Nephron progenitor cell (in vitro differentiated cells): ENCODE data around the gene CYB5D1.

Experiments
- DNase-seq: peaks from one replicate; pipeline ENCODE4 v3.0.0; 2021
- H3K27ac Mint-ChIP-seq: 2 replicates; pipeline ENCODE4 v1.8.0; 2021; ENCODE audit warnings: mild to moderate bottlenecking, moderate library complexity, mixed read lengths
- H3K27me3 Mint-ChIP-seq: 2 replicates; pipeline ENCODE4 v1.8.0; 2021; ENCODE audit warnings: mild to moderate bottlenecking, low read depth, mixed read lengths; ENCODE audit not compliant: poor library complexity
- H3K36me3 Mint-ChIP-seq: 2 replicates; pipeline ENCODE4 v1.8.0; 2021; ENCODE audit warnings: low read depth, mixed read lengths
- H3K4me1 Mint-ChIP-seq: 2 replicates; pipeline ENCODE4 v1.8.0; 2021; ENCODE audit warnings: mixed read lengths
- H3K4me3 Mint-ChIP-seq: 2 replicates; pipeline ENCODE4 v1.8.0; 2021; ENCODE audit warnings: mild to moderate bottlenecking, moderate library complexity, mixed read lengths
- H3K9me3 Mint-ChIP-seq: 2 replicates; pipeline ENCODE4 v1.8.0; 2021; ENCODE audit warnings: mild to moderate bottlenecking, moderate library complexity, mixed read lengths
- TF ChIP-seq, protein P1 (sequence below): fragments of 200-600 bp; sonication (generic); IDR thresholded peaks from 2 replicates; pipeline ENCODE4 v1.5.0; 2021; ENCODE audit warnings: antibody characterized with exemption

The CYB5D1 gene

DNA sequence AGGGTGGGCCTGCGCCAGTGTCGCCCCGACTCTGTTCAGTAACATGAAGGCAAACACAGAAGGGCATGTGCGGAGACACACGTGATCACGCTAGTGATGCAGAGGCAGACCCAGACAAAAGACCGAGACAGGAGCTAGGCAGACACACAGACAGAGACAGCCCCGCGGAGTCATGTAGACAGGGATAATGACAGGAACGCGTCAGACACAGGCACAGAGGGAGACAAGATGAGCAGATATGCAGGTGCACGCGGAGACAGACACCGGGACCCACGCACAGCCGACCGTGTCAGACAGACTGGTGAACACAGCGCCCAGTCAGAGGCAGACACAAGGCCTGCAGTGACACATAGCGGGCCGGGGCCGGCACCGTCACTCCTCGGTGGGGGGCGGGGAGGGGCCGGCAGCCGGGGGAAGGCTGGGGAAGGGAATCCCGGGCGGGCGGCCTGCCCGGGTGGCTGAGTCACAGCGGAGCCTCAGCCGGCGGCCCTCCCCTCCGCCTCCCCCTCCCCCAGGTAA lies 16.3 kb upstream of the CYB5D1 start:
- H3K36me3 Mint-ChIP-seq, result peaks cover 14% of the 10 kb centered on the region
- no peaks in the 10 kb centered on the region for H3K27me3 Mint-ChIP-seq
- DNase-seq, result peak; percentile 67
- peak overlapping the region; percentile 100 for H3K4me3 Mint-ChIP-seq
- H3K27ac Mint-ChIP-seq, result peak overlapping the region; percentile 98
- H3K4me1 Mint-ChIP-seq, result peaks cover 79% of the 10 kb centered on the region
- TF ChIP-seq, protein P1, sequence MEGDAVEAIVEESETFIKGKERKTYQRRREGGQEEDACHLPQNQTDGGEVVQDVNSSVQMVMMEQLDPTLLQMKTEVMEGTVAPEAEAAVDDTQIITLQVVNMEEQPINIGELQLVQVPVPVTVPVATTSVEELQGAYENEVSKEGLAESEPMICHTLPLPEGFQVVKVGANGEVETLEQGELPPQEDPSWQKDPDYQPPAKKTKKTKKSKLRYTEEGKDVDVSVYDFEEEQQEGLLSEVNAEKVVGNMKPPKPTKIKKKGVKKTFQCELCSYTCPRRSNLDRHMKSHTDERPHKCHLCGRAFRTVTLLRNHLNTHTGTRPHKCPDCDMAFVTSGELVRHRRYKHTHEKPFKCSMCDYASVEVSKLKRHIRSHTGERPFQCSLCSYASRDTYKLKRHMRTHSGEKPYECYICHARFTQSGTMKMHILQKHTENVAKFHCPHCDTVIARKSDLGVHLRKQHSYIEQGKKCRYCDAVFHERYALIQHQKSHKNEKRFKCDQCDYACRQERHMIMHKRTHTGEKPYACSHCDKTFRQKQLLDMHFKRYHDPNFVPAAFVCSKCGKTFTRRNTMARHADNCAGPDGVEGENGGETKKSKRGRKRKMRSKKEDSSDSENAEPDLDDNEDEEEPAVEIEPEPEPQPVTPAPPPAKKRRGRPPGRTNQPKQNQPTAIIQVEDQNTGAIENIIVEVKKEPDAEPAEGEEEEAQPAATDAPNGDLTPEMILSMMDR, result no peak
- no peaks in the 10 kb centered on the region for H3K9me3 Mint-ChIP-seq

DNA sequence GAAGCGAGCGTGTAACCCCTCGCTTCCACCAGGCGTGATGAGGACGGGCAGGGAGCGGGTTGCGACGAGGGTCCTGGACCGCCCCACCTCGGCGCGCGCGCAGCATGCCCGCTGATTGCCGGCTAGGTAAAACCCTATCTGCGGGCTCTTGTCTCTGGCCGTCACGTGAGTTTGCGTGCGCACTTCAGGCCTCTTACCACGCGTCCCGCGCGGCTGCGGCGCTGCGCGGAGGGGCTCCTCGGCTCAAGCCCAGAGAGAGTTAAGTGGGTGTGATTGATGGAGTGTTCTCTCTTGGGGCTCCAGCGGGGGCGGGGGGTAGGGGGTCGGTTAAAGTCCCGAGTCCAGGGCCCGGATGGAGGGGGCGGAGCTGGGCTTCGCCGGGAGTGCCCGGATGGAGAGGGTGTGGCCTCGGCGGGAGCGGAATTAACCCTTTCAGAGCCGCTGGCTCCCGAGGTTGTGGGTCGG lies 15.9 kb upstream of the CYB5D1 start:
- Mint-ChIP-seq H3K9me3 (no peaks in the 10 kb centered on the region), H3K27ac (peak overlapping the region; percentile 98), H3K4me1 (peaks cover 80% of the 10 kb centered on the region), H3K36me3 (peaks cover 19% of the 10 kb centered on the region), H3K4me3 (peak overlapping the region; percentile 92), H3K27me3 (no peaks in the 10 kb centered on the region)
- peak; percentile 96 for DNase-seq
- TF ChIP-seq, protein P1, result no peak

DNA sequence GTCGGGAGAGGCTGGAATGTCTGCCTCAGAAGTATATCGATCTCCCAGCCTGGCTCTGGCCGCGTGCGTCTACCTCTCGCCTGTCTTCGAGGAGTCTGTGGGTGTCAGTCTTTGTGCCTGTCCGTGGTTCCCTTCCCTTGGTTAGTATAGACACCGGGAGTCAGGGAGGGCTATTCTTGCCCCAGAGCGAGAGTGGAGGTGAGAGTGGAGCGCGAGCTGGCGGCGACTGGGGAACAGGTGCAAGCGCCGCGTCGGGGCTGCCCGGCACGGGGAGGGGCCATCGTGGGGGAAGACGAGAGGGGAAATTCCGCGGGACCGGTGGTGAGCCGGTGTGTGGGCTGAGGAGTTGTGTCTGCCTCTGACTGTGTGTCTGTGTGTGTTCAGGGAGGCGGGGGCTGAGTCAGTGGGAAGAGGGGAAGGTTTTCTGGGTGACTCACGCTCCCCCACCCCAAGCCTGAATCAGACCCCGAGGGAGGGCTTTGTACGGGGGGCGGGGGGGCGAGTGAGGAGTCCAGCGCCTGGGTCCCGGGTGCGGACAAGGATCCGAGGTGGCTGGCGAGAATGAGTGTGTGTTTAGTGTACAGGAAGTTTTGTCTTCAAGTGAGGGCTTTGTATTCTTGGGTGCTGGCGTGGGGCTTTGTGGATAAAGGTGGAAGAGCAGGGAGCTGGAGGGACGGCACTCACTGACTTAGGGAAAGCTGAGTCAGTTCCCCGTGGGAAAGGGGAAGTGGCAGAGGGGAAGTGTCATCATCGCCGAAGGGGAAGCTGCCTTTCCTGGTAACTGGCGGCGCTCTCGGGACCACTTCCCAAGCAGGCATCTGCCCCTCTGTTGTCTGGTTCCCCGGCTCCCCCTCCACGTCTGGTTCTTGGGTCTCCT lies 15.2 kb upstream of the CYB5D1 start:
- no peak for DNase-seq
- peaks cover 21% of the 10 kb centered on the region for H3K36me3 Mint-ChIP-seq
- no peaks in the 10 kb centered on the region for H3K9me3 Mint-ChIP-seq
- peak overlapping the region; percentile 92 for H3K27ac Mint-ChIP-seq
- H3K4me3 Mint-ChIP-seq, result peak overlapping the region; percentile 92
- no peaks in the 10 kb centered on the region for H3K27me3 Mint-ChIP-seq
- TF ChIP-seq, protein P1, result no peak
- H3K4me1 Mint-ChIP-seq, result peaks cover 74% of the 10 kb centered on the region

DNA sequence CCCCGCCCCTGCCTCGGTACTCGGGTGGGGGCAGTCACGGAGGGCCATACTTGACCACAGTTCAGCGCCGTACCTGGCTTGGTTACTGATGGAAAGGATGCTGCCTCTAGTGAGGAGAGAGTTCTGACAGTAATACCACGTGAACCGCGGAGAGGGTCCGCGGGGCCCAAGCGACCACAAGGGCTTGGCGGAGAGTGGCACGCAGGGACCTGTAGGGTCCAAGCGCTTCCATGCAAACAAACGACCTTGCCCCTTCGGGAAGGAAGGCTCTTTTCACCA lies 14.6 kb upstream of the CYB5D1 start:
- DNase-seq, result no peak
- Mint-ChIP-seq H3K27me3 (no peaks in the 10 kb centered on the region), H3K4me1 (peaks cover 72% of the 10 kb centered on the region), H3K4me3 (peak overlapping the region; percentile 92), H3K27ac (peak overlapping the region; percentile 97), H3K9me3 (no peaks in the 10 kb centered on the region), H3K36me3 (peaks cover 21% of the 10 kb centered on the region)
- TF ChIP-seq, protein P1, result no peak

DNA sequence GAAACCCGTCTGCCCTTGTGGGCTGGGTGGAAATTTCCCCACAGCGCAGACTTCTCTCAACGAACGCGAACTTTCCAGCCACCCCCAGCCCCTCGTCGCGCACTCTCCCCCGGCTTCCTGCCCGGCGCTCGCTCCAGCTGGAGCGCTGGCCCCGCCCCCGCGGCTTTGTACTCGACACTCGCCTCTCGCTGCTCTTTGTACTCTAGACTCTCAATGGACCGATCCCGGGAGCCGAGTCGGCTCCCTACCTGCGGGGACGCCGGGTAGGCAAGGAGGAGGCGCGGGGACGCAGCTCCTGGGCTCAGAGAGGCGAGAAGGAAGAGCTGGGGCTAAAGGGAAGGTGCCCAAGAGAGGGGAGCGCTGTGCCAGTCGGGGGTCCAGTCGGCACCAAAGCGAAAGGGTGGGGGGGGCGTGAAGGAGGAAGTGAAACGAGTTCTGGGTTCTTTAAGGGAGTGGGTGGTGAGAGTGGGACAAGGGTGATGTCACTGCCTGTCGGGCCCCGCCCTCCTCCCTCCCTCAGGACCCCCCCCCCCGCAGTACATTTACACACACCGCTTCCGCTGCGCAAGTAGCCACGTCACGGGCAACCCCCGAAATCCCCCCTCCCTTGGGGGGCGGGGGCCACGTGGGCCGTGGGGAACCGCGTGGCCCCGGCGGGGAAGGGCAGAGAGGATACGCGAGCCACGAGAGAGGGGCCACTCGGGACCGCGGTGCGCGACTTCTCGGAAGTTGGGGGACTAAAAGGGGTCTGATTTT lies 14.1 kb upstream of the CYB5D1 start:
- H3K4me3 Mint-ChIP-seq, result peak overlapping the region; percentile 92
- H3K27ac Mint-ChIP-seq, result peak overlapping the region; percentile 97
- peaks cover 21% of the 10 kb centered on the region for H3K36me3 Mint-ChIP-seq
- TF ChIP-seq, protein P1, result no peak
- H3K9me3 Mint-ChIP-seq, result no peaks in the 10 kb centered on the region
- DNase-seq, result peak; percentile 83
- H3K4me1 Mint-ChIP-seq, result peaks cover 68% of the 10 kb centered on the region
- no peaks in the 10 kb centered on the region for H3K27me3 Mint-ChIP-seq
